Measurements from ENCODE around the gene ANKRD44. TPM values are rescaled to one million over a fixed set of nuclear protein-coding genes. Genes with fewer than 3 reads are reported as not detected.

The ANKRD44 gene
- polyA plus RNA-seq, 5 donors = 20.4 to 36.3 (median 25.8) TPM

GRCh38 chr2:196959734-196960338 lies 350.7 kb downstream of the ANKRD44 start:
- no peak for DNase-seq

GRCh38 chr2:196959281-196959680 lies 351.3 kb downstream of the ANKRD44 start:
- no peak for DNase-seq

GRCh38 chr2:196957881-196958525 lies 352.6 kb downstream of the ANKRD44 start:
- DNase-seq = no peak

- no peak for DNase-seq
Observed at GRCh38 chr2:196957442-196957841, 353.1 kb downstream of the ANKRD44 start.

- no peak for DNase-seq
Observed at GRCh38 chr2:196956069-196956468, 354.5 kb downstream of the ANKRD44 start.

- no peak for DNase-seq
Observed at GRCh38 chr2:196955036-196955435, 355.5 kb downstream of the ANKRD44 start.

DNA sequence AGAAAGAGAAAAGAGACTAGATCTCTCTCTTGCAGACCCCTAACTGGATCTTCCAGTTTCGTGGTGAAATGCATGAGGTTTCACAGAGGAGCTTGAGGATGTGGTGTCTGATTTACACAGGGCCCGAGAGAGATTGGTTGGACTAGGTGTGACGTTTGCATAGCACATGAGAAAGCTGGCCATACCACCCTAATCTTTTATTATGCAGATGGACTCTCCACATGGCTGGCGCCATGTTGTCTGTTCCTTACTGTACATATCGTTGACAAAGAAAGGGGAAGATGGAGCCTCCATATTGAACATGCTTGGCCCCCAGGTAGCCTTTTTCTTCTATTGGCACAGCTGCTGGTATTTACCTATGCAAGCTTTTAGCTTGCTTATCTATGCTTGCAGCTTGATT lies 356.6 kb downstream of the ANKRD44 start:
- DNase-seq = no peak

DNA sequence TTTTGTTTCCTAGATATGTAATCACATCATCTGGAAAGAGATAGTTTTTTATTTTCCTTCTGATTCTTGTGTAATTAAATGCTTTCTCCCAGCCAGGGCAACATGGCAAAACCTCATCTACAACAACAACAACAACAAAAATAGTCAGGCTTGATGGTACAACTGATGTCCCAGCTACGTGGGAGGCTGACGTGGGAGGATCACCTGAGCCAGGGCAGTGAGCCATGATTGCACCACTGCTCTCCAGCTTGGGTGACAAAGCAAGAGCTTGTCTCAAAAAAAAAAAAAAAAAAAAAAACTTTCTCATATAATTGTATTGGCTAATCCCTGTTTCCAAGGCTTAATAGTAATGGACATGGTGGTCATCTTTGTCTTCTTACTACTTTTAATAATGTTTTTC lies 357.6 kb downstream of the ANKRD44 start:
- DNase-seq = no peak

DNA sequence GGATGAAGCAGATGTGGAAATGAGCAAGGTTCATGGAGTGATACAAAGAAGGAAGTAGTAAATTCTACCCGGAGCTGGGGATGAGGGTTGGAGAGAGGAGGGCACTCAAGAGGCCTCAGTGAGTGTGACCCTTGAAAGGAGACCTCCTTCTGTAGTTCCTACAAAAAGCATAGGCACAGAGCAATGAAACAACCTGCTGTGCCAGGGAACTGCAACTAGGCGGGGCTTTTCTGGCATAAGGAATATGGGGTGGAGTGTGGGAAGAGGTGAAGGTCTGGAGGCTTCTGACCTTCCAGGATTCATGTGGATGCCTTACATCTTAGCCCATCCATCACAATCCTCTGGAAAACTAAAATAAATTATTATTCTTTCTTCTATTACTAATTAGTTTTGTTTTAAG lies 358.6 kb downstream of the ANKRD44 start:
- no peak for DNase-seq

DNA sequence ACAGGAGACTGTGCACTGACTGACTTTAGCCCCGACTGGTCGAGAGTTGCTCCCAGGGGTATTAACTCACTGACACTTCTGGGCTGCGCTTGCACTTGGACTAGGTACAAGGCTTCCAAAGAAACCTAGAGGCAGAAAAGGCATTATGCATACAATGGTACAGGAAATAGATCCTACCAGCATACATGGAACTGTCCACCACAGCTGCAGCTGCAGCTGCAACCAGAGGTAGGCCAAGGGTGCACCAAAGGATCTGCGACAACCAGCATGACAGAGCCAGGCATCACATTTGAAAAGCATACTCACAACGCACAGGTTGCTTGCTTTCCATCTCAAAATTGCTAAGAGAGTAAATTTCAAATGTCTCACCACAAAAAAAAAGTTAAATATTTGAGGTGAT lies 361.5 kb downstream of the ANKRD44 start:
- no peak for DNase-seq

DNA sequence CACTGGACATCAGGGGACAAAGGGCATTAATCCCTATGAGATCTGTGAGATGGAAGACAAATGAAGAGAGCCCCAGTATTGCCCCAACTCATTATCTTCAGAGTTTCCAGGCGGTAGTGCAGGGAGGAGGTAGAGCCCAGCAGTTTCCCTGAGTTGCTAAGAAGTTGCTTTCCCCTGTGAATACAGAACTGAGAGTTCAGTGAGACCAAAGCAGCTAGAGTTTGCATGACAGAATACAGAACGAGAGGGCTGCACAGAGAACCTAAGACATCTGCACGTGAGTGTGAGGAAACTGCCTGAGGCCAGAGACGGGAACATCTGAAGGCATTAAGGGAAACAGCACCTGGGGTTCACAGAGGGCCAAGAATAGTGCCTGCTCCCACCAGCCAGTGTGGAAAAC lies 366.0 kb downstream of the ANKRD44 start:
- DNase-seq = no peak

GRCh38 chr2:196941398-196942078 lies 369.0 kb downstream of the ANKRD44 start:
- no peak for DNase-seq

DNA sequence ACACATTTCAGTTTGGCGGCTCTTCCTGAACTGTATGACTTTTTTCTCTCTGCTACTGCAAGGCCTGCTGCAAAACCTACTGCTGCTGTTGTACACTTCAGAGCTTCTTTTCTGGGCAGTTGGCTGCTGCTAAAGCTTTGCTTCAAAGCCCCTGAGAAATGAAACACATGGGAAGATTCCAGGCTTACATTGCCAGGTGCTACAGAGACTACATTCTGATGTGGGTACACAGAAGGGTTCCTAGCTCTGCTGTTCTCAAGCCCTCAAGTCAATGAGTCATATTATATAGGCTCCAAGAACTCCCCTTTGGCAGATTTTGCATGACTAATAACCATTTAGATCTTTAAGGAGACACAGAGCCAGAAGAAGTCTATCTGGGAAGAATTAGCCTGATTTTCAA lies 371.2 kb downstream of the ANKRD44 start:
- no peak for DNase-seq

Other genes starting within 250 kb of the ANKRD44 start
- 100 to 1,000 TPM; 383 to 680 (median 633) TPM for gene SF3B1, start 124.2 kb upstream of the ANKRD44 start, polyA plus RNA-seq (ENCODE audit: insufficient read depth in 1 of 5, insufficient read length in 5 of 5, low replicate concordance in 1 of 5)
- 10 to 100 TPM; 12.5 to 16.2 (median 13.4) TPM for gene COQ10B, start 142.8 kb upstream of the ANKRD44 start, polyA plus RNA-seq (ENCODE audit: insufficient read depth in 1 of 5, insufficient read length in 5 of 5, low replicate concordance in 1 of 5)
- gene HSPD1, start 189.1 kb upstream of the ANKRD44 start, polyA plus RNA-seq (ENCODE audit: insufficient read depth in 1 of 5, insufficient read length in 5 of 5, low replicate concordance in 1 of 5) = 100 to 1,000 TPM; 373 to 490 (median 417) TPM
- 100 to 1,000 TPM; 134 to 192 (median 161) TPM for gene HSPE1, start 189.6 kb upstream of the ANKRD44 start, polyA plus RNA-seq (ENCODE audit: insufficient read depth in 1 of 5, insufficient read length in 5 of 5, low replicate concordance in 1 of 5)
- 10 to 100 TPM; 43.0 to 58.7 (median 48.1) TPM for gene MOB4, start 205.3 kb upstream of the ANKRD44 start, polyA plus RNA-seq (ENCODE audit: insufficient read depth in 1 of 5, insufficient read length in 5 of 5, low replicate concordance in 1 of 5)

All from right lung (tissue), 5 donors.